HG02840 (cell line): Measurements from ENCODE around the gene S100A13.

Experiments used
- ATAC-seq: cut with Tn5 transposase; IDR thresholded peaks from one replicate; pipeline ENCODE4 v1.9.1; 2021; ENCODE audit warnings: mild to moderate bottlenecking, moderate library complexity, moderate number of reproducible peaks; ENCODE audit not compliant: unreplicated experiment, low FRiP score

Gene S100A13

GRCh38 chr1:153628638-153629342, 1.5 kb upstream of the S100A13 start:
- ATAC-seq: no peak

- no peak for ATAC-seq
Observed at GRCh38 chr1:153627715-153628626, 666 bp upstream of the S100A13 start, which contains the start of gene S100A1. Gene S100A1, plus strand, starts transcription at chr1:153628434. Its CDS starts 2,088 bp downstream, at chr1:153630522.

- no peak for ATAC-seq
Observed at GRCh38 chr1:153626477-153626903, 815 bp downstream of the S100A13 start.

GRCh38 chr1:153624965-153625611, 2.2 kb downstream of the S100A13 start:
- no peak for ATAC-seq

- no peak for ATAC-seq
Observed at GRCh38 chr1:153623101-153623500, 4.2 kb downstream of the S100A13 start.

- no peak for ATAC-seq
Observed at GRCh38 chr1:153619171-153619570, 8.1 kb downstream of the S100A13 start.

- ATAC-seq: no peak
Observed at GRCh38 chr1:153617663-153618062, 9.6 kb downstream of the S100A13 start.

GRCh38 chr1:153616917-153617311, 10.4 kb downstream of the S100A13 start:
- no peak for ATAC-seq

GRCh38 chr1:153616144-153616916, 11.0 kb downstream of the S100A13 start, which contains the start of gene S100A14:
Gene S100A14, minus strand, starts transcription at chr1:153616325. Its CDS starts 467 bp downstream, at chr1:153615858.
- no peak for ATAC-seq

GRCh38 chr1:153615406-153615805, 11.9 kb downstream of the S100A13 start:
- ATAC-seq: no peak

- ATAC-seq: no peak
Observed at GRCh38 chr1:153614906-153615305, 12.4 kb downstream of the S100A13 start.

- no peak for ATAC-seq
Observed at GRCh38 chr1:153614189-153614900, 13.0 kb downstream of the S100A13 start.

GRCh38 chr1:153613406-153613805, 13.9 kb downstream of the S100A13 start:
- no peak for ATAC-seq

- ATAC-seq: no peak
Observed at GRCh38 chr1:153612755-153613331, 14.5 kb downstream of the S100A13 start, which contains the start of gene S100A16. Gene S100A16, minus strand, starts transcription at chr1:153613137. Its CDS starts 4,986 bp downstream, at chr1:153608151.

- no peak for ATAC-seq
Observed at GRCh38 chr1:153612111-153612754, 15.1 kb downstream of the S100A13 start.

- no peak for ATAC-seq
Observed at GRCh38 chr1:153611356-153611755, 15.9 kb downstream of the S100A13 start.

- no peak for ATAC-seq
Observed at GRCh38 chr1:153610811-153611301, 16.4 kb downstream of the S100A13 start.

- ATAC-seq: no peak
Observed at GRCh38 chr1:153610334-153610733, 17.0 kb downstream of the S100A13 start.
